HepG2 (cell line): ENCODE measurements around the gene ATP6V1G2. TPM values are rescaled to one million over a fixed set of nuclear protein-coding genes. Genes with fewer than 3 reads are reported as not detected.

Source experiments
- ATF4 ChIP-seq, 2 experiments: fragments of 450-650 bp in 1 of 2; sonication (generic) in 1 of 2; formaldehyde crosslinking; IDR thresholded peaks; 2 replicates each; pipeline versions ENCODE4 v1.5.0 to v1.8.0; 2020 to 2022; ENCODE audit warnings: mild to moderate bottlenecking in 1 of 2, missing genetic modification reagents in 1 of 2
- CEBPB ChIP-seq: IDR thresholded peaks from 2 replicates; pipeline ENCODE4 v1.6.1; 2011; ENCODE audit warnings: low read depth, low read length, improper control_type of control experiment, borderline replicate concordance
- DMTF1 ChIP-seq: sonication (generic); formaldehyde crosslinking; IDR thresholded peaks from 2 replicates; pipeline ENCODE4 v1.4.0; 2020; ENCODE audit warnings: mild to moderate bottlenecking, missing genetic modification reagents
- HINFP ChIP-seq: sonication (generic); formaldehyde crosslinking; IDR thresholded peaks from 2 replicates; pipeline ENCODE4 v1.4.0; 2020; ENCODE audit warnings: low read depth, mild to moderate bottlenecking, missing genetic modification reagents
- IRF1 ChIP-seq: sonication (generic); formaldehyde crosslinking; IDR thresholded peaks from 2 replicates; pipeline ENCODE4 v1.4.0; 2020; ENCODE audit warnings: low read depth, mild to moderate bottlenecking, missing genetic modification reagents
- PPARG ChIP-seq: conservative IDR thresholded peaks from 2 replicates; pipeline ENCODE4 v1.6.1; 2016; ENCODE audit warnings: missing biosample characterization, missing genetic modification reagents
- SATB2 ChIP-seq: sonication (generic); formaldehyde crosslinking; IDR thresholded peaks from 2 replicates; pipeline ENCODE4 v1.5.0; 2020; ENCODE audit warnings: missing genetic modification reagents
- ZFP36 ChIP-seq: fragments of 150-350 bp; IDR thresholded peaks from 2 replicates; pipeline ENCODE4 v1.6.1; 2018; ENCODE audit warnings: borderline replicate concordance, low read length, low read depth; ENCODE audit not compliant: partially characterized antibody
- ZNF431 ChIP-seq: sonication (generic); formaldehyde crosslinking; IDR thresholded peaks from 2 replicates; pipeline ENCODE4 v1.9.0; 2022; ENCODE audit warnings: missing genetic modification reagents, low read depth, mild to moderate bottlenecking, borderline replicate concordance
- polyA plus RNA-seq, 8 experiments: library from polyadenylated mRNA; depleted of rRNA in 3 of 8; stranded (reverse) in 7 of 8; unstranded in 1 of 8; fragments of >200 nt; fragmentation: Illumina TruSeq in 4 of 8; extraction: Trizol in 4 of 8; gene quantifications; 2 replicates each; pipeline versions ENCODE4 v1.2.1 to v1.2.3, GENCODE V29; 2011 to 2016; ENCODE audit warnings: low read depth in 4 of 8, missing spikeins in 1 of 8, mixed read lengths in 1 of 8; ENCODE audit not compliant: insufficient read depth in 1 of 8
- total RNA-seq, 5 experiments: library from RNA; depleted of rRNA; stranded (reverse); fragments of >200 nt; fragmentation: Illumina TruSeq; extraction: Trizol; gene quantifications; 2 replicates each; pipeline ENCODE4 v1.2.3, GENCODE V29; 2016; ENCODE audit warnings: low read depth in 1 of 5
- TF ChIP-seq, protein P1 (sequence below), 2 experiments: fragments of 450-650 bp in 1 of 2; sonication (generic) in 1 of 2; formaldehyde crosslinking in 1 of 2; IDR thresholded peaks; 2 replicates each; pipeline versions ENCODE4 v1.6.1 to v1.8.0; 2016 to 2022; ENCODE audit warnings: antibody characterized with exemption in 1 of 2, mild to moderate bottlenecking in 1 of 2, missing genetic modification reagents in 1 of 2

Gene ATP6V1G2
- total and polyA plus RNA-seq, 2 of the 13 experiments (the other 11 are each of a cell fraction or from before 2014, with no cell fraction given): 0.27 to 0.83 TPM

- TF ChIP-seq, protein P1, sequence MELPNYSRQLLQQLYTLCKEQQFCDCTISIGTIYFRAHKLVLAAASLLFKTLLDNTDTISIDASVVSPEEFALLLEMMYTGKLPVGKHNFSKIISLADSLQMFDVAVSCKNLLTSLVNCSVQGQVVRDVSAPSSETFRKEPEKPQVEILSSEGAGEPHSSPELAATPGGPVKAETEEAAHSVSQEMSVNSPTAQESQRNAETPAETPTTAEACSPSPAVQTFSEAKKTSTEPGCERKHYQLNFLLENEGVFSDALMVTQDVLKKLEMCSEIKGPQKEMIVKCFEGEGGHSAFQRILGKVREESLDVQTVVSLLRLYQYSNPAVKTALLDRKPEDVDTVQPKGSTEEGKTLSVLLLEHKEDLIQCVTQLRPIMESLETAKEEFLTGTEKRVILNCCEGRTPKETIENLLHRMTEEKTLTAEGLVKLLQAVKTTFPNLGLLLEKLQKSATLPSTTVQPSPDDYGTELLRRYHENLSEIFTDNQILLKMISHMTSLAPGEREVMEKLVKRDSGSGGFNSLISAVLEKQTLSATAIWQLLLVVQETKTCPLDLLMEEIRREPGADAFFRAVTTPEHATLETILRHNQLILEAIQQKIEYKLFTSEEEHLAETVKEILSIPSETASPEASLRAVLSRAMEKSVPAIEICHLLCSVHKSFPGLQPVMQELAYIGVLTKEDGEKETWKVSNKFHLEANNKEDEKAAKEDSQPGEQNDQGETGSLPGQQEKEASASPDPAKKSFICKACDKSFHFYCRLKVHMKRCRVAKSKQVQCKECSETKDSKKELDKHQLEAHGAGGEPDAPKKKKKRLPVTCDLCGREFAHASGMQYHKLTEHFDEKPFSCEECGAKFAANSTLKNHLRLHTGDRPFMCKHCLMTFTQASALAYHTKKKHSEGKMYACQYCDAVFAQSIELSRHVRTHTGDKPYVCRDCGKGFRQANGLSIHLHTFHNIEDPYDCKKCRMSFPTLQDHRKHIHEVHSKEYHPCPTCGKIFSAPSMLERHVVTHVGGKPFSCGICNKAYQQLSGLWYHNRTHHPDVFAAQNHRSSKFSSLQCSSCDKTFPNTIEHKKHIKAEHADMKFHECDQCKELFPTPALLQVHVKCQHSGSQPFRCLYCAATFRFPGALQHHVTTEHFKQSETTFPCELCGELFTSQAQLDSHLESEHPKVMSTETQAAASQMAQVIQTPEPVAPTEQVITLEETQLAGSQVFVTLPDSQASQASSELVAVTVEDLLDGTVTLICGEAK (IDR thresholded peaks at IDR 0.05): no peak
- TF ChIP-seq, protein P1 (CRISPR knock-in tag; IDR thresholded peaks at IDR 0.05): no peak
- TF ChIP-seq ZNF431 (CRISPR knock-in tag) (no peak), HINFP (CRISPR knock-in tag) (0 out of 2 replicates have a peak, but pooled peaks have one; percentile 15), ATF4 (CRISPR knock-in tag; IDR thresholded peaks at IDR 0.05) (0 out of 4 replicates have a peak, but pooled peaks of 1 of the 2 experiments have one; percentile 14), ZFP36 (no peak), IRF1 (CRISPR knock-in tag) (no peak), SATB2 (CRISPR knock-in tag) (no peak; the same call in 1 of the 2 replicates), CEBPB (0 out of 2 replicates have a peak, but pooled peaks have one; percentile 41), PPARG (no peak), DMTF1 (CRISPR knock-in tag) (no peak)
Observed at GRCh38 chr6:31541059-31541657, 5.2 kb downstream of the ATP6V1G2 start (continued).
